ENCODE data around the gene ATP1B3.

GRCh38 chr3:141860086-141860669 is 16.3 kb upstream of the ATP1B3 start:
- TF ChIP-seq JUND (CRISPR knock-in tag; IDR thresholded peaks at IDR 0.05) (no peak), CBX5 (CRISPR knock-in tag; IDR thresholded peaks at IDR 0.05; ENCODE audit: borderline replicate concordance) (no peak), POLR2AphosphoS5 (IDR thresholded peaks at IDR 0.05; ENCODE audit: low read depth, low read length) (no peak), TAF1 (CRISPR knock-in tag; IDR thresholded peaks at IDR 0.05) (no peak), KIAA2018 (CRISPR knock-in tag; IDR thresholded peaks at IDR 0.05; ENCODE audit: borderline replicate concordance) (no peak), POLR2A (IDR thresholded peaks at IDR 0.05; ENCODE audit: insufficient read depth in 1 of 2, low read depth in 2 of 2, low read length in 2 of 2) (no peak), PRDM10 (CRISPR knock-in tag; IDR thresholded peaks at IDR 0.05; ENCODE audit: low read depth) (no peak), ZNF768 (CRISPR knock-in tag; IDR thresholded peaks at IDR 0.05) (no peak), EZH2 (conservative IDR thresholded peaks at IDR 0.05; ENCODE audit: low read depth, low read length) (no peak)

Data from HepG2 (cell line).